Stimulated activated CD8-positive, alpha-beta memory T cell treated with anti-CD3 and anti-CD28 coated beads, Interleukin-2, amount 100 ng/mL, for 48 hours (primary cell): Measurements from ENCODE around the gene GCLC.
"Not testable (repeated sequence)": the region's sequence is repeated elsewhere in the genome, so short reads cannot be mapped to it uniquely, and the experiment has no call there.

Experiments used
- DNase-seq, 2 donors: peaks; one replicate each; pipeline ENCODE4 v3.0.0-alpha.2; 2020; ENCODE audit warnings: low read depth in 2 of 2

Gene GCLC

GRCh38 chr6:53492860-53493634 is 51.9 kb downstream of the GCLC start:
- peak in 1 of 2 donors; percentile 7 for DNase-seq

- no peak for DNase-seq
Observed at GRCh38 chr6:53487080-53487479, 57.8 kb downstream of the GCLC start.

- no peak for DNase-seq
Observed at GRCh38 chr6:53486679-53487078, 58.2 kb downstream of the GCLC start.

GRCh38 chr6:53484476-53485280 is 60.2 kb downstream of the GCLC start:
- DNase-seq = peak in 1 of 2 donors; percentile 54

GRCh38 chr6:53483423-53484353 is 61.2 kb downstream of the GCLC start:
- DNase-seq = no peak

- no peak for DNase-seq
Observed at GRCh38 chr6:53481323-53481722, 63.6 kb downstream of the GCLC start.

- not testable (repeated sequence) for DNase-seq
Observed at GRCh38 chr6:53480774-53481173, 64.1 kb downstream of the GCLC start.

GRCh38 chr6:53479871-53480270 is 65.0 kb downstream of the GCLC start:
- no peak for DNase-seq

GRCh38 chr6:53476964-53477363 is 67.9 kb downstream of the GCLC start:
- no peak for DNase-seq

- DNase-seq = no peak
Observed at GRCh38 chr6:53474010-53474409, 70.9 kb downstream of the GCLC start.

- DNase-seq = no peak
Observed at GRCh38 chr6:53469163-53469562, 75.7 kb downstream of the GCLC start.

- no peak for DNase-seq
Observed at GRCh38 chr6:53466257-53466656, 78.6 kb downstream of the GCLC start.

- no peak for DNase-seq
Observed at GRCh38 chr6:53465732-53466131, 79.2 kb downstream of the GCLC start.

GRCh38 chr6:53464927-53465460 is 79.9 kb downstream of the GCLC start:
- DNase-seq = no peak

GRCh38 chr6:53464483-53464882 is 80.4 kb downstream of the GCLC start:
- DNase-seq = no peak

- DNase-seq = no peak
Observed at GRCh38 chr6:53461696-53462095, 83.2 kb downstream of the GCLC start.

GRCh38 chr6:53461041-53461656 is 83.8 kb downstream of the GCLC start:
- DNase-seq = no peak

- no peak for DNase-seq
Observed at GRCh38 chr6:53458105-53458866, 86.6 kb downstream of the GCLC start.

GRCh38 chr6:53456809-53457208 is 88.1 kb downstream of the GCLC start:
- DNase-seq = no peak

GRCh38 chr6:53455678-53456077 is 89.2 kb downstream of the GCLC start:
- no peak for DNase-seq
